Measurements from ENCODE around the gene LPAR5. TPM values are rescaled to one million over a fixed set of nuclear protein-coding genes. Genes with fewer than 3 reads are reported as not detected.
A peak's percentile ranks its signal among the peaks of the same experiment; 100 is the strongest.

The LPAR5 gene
- total RNA-seq, 2 experiments from 2014 or later: 2.8 to 3.0 TPM

DNA sequence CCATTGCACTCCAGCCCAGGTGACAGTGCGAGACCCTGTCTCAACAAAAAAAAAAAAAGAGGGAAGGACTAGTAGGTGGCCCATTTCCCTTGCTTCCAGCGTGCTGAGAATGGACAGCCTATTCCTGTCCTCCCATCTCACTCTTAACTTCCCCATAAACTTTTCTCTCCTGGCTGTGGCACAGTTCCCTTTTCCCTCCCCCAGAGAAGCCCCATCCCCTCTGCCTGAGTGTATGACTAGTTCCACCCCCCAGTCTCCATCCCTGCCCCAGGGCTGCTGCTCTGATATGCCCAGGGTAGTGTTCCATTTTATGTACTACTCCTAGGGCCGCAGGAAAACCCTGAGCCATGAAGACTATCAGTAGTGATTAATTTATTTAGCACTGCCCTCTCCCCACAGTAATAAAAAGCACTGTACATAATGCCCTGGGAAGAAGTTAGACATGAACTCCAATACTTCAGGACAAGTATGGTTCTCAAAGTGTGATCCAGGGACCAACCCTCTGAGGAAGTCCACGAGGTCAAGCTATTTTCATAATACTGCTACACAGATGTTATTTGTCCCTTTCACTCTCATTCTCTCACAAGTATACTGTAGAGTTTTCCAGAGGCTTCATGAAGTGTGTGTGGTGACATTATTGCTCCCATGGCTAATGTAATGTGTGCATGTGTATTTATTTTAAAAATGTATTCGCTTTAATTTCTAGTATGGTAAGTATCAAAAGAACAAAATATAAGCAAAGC, 17.1 kb downstream of the LPAR5 start:
- no peaks in the 10 kb centered on the region for H3K27me3 ChIP-seq (ENCODE audit: control insufficient read depth in 1 of 2, insufficient read depth in 2 of 2, low read length in 2 of 2)
- H3K4me1 ChIP-seq (ENCODE audit: insufficient read depth, low read length): peaks cover 18% of the 10 kb centered on the region
- no peaks in the 10 kb centered on the region for H3K9me3 ChIP-seq (ENCODE audit: control insufficient read depth in 1 of 2, insufficient read depth in 1 of 2, low read length in 2 of 2)
- H3K36me3 Mint-ChIP-seq (ENCODE audit: low read depth): peaks cover 6% of the 10 kb centered on the region
- H3K27ac Mint-ChIP-seq: peak overlapping the region; percentile 15
- H3K27me3 Mint-ChIP-seq: no peaks in the 10 kb centered on the region
- no peak overlapping the region for H3K4me3 ChIP-seq (ENCODE audit: low read length)
- ATAC-seq (ENCODE audit: poor library complexity) (no peak), DNase-seq (no peak)
- POLR2A ChIA-PET: interaction anchor here (1.0 to 2.9 kb wide), 3 partner anchors 13 to 105 kb away, joined by 3 to 9 read pairs (median 6); no protein-coding TSS in a partner anchor
- no peak overlapping the region for H3K27ac ChIP-seq (ENCODE audit: low read depth in 1 of 2, low read length in 2 of 2)
- TF ChIP-seq, protein P1, sequence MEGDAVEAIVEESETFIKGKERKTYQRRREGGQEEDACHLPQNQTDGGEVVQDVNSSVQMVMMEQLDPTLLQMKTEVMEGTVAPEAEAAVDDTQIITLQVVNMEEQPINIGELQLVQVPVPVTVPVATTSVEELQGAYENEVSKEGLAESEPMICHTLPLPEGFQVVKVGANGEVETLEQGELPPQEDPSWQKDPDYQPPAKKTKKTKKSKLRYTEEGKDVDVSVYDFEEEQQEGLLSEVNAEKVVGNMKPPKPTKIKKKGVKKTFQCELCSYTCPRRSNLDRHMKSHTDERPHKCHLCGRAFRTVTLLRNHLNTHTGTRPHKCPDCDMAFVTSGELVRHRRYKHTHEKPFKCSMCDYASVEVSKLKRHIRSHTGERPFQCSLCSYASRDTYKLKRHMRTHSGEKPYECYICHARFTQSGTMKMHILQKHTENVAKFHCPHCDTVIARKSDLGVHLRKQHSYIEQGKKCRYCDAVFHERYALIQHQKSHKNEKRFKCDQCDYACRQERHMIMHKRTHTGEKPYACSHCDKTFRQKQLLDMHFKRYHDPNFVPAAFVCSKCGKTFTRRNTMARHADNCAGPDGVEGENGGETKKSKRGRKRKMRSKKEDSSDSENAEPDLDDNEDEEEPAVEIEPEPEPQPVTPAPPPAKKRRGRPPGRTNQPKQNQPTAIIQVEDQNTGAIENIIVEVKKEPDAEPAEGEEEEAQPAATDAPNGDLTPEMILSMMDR (IDR thresholded peaks at IDR 0.05): no peak
- peaks cover 9% of the 10 kb centered on the region for H3K36me3 ChIP-seq (ENCODE audit: insufficient read depth, low read length)
- CTCF ChIA-PET: interaction anchor here (1.4 kb wide), 1 partner anchor 66 kb away, joined by 3 read pairs; no protein-coding TSS in a partner anchor
- H3K4me1 Mint-ChIP-seq (ENCODE audit: low read depth): peaks cover 28% of the 10 kb centered on the region
- intact Hi-C loops (cut with DNase I, micrococcal nuclease): loop anchor here in 1 of 2 experiments (1.0 to 5.0 kb wide), 4 partner anchors 44 to 206 kb away; partner anchors contain the start of gene ING4
- peak overlapping the region; percentile 11 for H3K4me3 Mint-ChIP-seq
- H3K9me3 Mint-ChIP-seq: no peaks in the 10 kb centered on the region

DNA sequence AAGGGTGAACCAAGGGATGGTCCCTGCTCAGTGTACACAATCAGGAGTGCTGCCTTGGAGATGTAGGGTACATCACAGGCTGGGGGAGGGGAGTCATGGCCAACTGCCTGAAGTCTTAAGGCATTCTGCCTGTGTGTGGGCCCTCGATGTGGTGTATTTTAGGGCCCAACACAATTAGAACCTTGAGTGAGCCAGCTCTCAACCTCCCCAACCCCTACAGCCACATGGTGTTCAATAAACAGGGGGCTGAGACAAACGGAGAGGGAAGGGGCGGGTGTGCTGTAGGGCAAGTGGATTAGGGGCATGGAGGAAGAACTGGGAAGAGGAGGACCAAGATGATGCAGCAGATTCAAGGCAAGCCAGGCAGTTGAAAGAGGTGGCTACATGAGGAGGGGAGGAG, 20.0 kb downstream of the LPAR5 start:
- DNase-seq (no peak), ATAC-seq (ENCODE audit: poor library complexity) (no peak)
- Mint-ChIP-seq H3K9me3 (no peaks in the 10 kb centered on the region), H3K4me3 (no peak overlapping the region), H3K27me3 (no peaks in the 10 kb centered on the region), H3K4me1 (ENCODE audit: low read depth) (peaks cover 48% of the 10 kb centered on the region), H3K36me3 (ENCODE audit: low read depth) (no peaks in the 10 kb centered on the region), H3K27ac (peak overlapping the region; percentile 39)
- TF ChIP-seq, protein P1 (IDR thresholded peaks at IDR 0.05): no peak
- no peak overlapping the region for H3K4me3 ChIP-seq (ENCODE audit: low read length)
- H3K9me3 ChIP-seq (ENCODE audit: control insufficient read depth in 1 of 2, insufficient read depth in 1 of 2, low read length in 2 of 2): no peaks in the 10 kb centered on the region
- ChIA-PET CTCF (interaction anchor here (1.3 to 1.4 kb wide), 2 partner anchors 69 to 337 kb away, joined by 3 to 4 read pairs; no protein-coding TSS in a partner anchor), POLR2A (interaction anchor here (4.4 kb wide), 1 partner anchor 13 kb away, joined by 21 read pairs; no protein-coding TSS in a partner anchor)
- H3K4me1 ChIP-seq (ENCODE audit: insufficient read depth, low read length): peaks cover 45% of the 10 kb centered on the region
- intact Hi-C loops (cut with DNase I, micrococcal nuclease): loop anchor here (2.0 to 5.0 kb wide), 2 partner anchors 46 to 163 kb away; partner anchors contain the start of gene ING4 (in 1 of the 2)
- no peak overlapping the region for H3K27ac ChIP-seq (ENCODE audit: low read depth in 1 of 2, low read length in 2 of 2)
- no peaks in the 10 kb centered on the region for H3K27me3 ChIP-seq (ENCODE audit: control insufficient read depth in 1 of 2, insufficient read depth in 2 of 2, low read length in 2 of 2)
- H3K36me3 ChIP-seq (ENCODE audit: insufficient read depth, low read length): peaks cover 9% of the 10 kb centered on the region

DNA sequence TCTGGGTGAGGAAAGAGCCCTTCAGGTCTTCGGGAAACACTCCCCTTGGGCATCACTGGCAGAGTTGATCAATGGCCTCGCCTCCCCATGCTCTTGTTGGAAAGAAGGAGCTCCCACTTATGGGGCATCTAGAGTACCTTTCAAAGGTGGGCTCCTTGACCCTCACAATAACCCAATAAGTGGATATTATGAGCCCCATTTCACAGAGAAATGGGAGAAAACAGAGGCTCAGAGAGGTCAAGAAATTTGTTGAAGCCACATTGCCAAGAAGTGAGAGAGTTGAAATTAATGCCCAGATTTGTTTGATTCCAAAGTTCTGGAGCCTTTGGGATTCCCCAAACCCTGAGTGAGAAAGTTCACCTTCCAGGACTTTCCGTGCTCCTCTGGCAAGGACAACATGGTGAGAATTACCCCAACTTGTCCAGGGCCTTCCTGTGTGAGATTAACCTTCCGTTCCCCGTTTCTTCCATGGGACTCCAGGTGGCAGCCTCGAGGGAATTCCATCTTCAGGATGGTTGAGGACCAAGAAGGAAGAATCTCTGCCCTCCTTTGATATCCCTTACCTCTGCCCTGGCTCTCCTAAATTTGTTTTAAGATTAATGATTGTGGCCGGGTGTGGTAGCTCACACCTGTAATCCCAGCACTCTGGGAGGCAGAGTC, 21.1 kb downstream of the LPAR5 start:
- TF ChIP-seq, protein P1 (IDR thresholded peaks at IDR 0.05): no peak
- H3K27me3 ChIP-seq (ENCODE audit: control insufficient read depth in 1 of 2, insufficient read depth in 2 of 2, low read length in 2 of 2): no peaks in the 10 kb centered on the region
- no peaks in the 10 kb centered on the region for H3K9me3 ChIP-seq (ENCODE audit: control insufficient read depth in 1 of 2, insufficient read depth in 1 of 2, low read length in 2 of 2)
- peaks cover 6% of the 10 kb centered on the region for H3K36me3 ChIP-seq (ENCODE audit: insufficient read depth, low read length)
- Mint-ChIP-seq H3K27me3 (no peaks in the 10 kb centered on the region), H3K27ac (peak overlapping the region; percentile 84), H3K9me3 (no peaks in the 10 kb centered on the region), H3K36me3 (ENCODE audit: low read depth) (no peaks in the 10 kb centered on the region), H3K4me3 (peak overlapping the region; percentile 31), H3K4me1 (ENCODE audit: low read depth) (peaks cover 47% of the 10 kb centered on the region)
- H3K4me3 ChIP-seq (ENCODE audit: low read length): no peak overlapping the region
- CTCF ChIA-PET: interaction anchor here (0.7 to 1.2 kb wide), 3 partner anchors 9 to 70 kb away, joined by 3 to 4 read pairs (median 4); no protein-coding TSS in a partner anchor
- POLR2A ChIA-PET: interaction anchor here (0.7 to 4.4 kb wide), 6 partner anchors 11 to 258 kb away, joined by 3 to 21 read pairs (median 5); partner anchors contain the start of genes LPAR5, NOP2 and SPSB2
- H3K4me1 ChIP-seq (ENCODE audit: insufficient read depth, low read length): peaks cover 43% of the 10 kb centered on the region
- H3K27ac ChIP-seq (ENCODE audit: low read depth in 1 of 2, low read length in 2 of 2): peak overlapping the region; percentile 40 to 47
- no peak for DNase-seq
- no peak for ATAC-seq (ENCODE audit: poor library complexity)
- intact Hi-C loops (cut with DNase I, micrococcal nuclease): loop anchor here in 1 of 2 experiments (5.0 kb wide), 1 partner anchor 48 kb away; the partner anchor contains the start of gene ING4

Measured in CD4-positive, alpha-beta T cell (primary cell).